Measurements from ENCODE around the gene GSE1. TPM values are rescaled to one million over a fixed set of nuclear protein-coding genes. Genes with fewer than 3 reads are reported as not detected.

GSE1 gene
- total and polyA plus RNA-seq, 2 experiments from 2014 or later: 32.4 to 135 TPM

GRCh38 chr16:85704011-85704410, 90.9 kb downstream of the GSE1 start (continued):
- TF ChIP-seq ZNF462 (CRISPR knock-in tag; IDR thresholded peaks at IDR 0.05): no peak
- no peak for TF ChIP-seq REST (IDR thresholded peaks at IDR 0.05; ENCODE audit: unreplicated experiment)
- no peak for TF ChIP-seq ZNF114 (CRISPR knock-in tag; IDR thresholded peaks at IDR 0.05)

GRCh38 chr16:85704900-85705846, 92.1 kb downstream of the GSE1 start:
- no peak overlapping the region for H3K27ac Mint-ChIP-seq
- Histone ChIP-seq H4K20me1 (replicated peaks; ENCODE audit: insufficient read depth) (no peaks in the 10 kb centered on the region), H3K4me2 (no peak overlapping the region), H3K79me2 (replicated peaks; ENCODE audit: insufficient read depth) (no peaks in the 10 kb centered on the region), H3K27me3 (ENCODE audit: insufficient read depth) (no peaks in the 10 kb centered on the region), H2AFZ (no peak overlapping the region), H3K9me2 (ENCODE audit: insufficient read depth) (no peaks in the 10 kb centered on the region), H3F3A (replicated peaks; ENCODE audit: low read depth) (no peaks in the 10 kb centered on the region), H3K27ac (ENCODE audit: low read depth) (no peak overlapping the region), H3K4me3 (no peak overlapping the region), H3K36me3 (ENCODE audit: insufficient read depth) (no peaks in the 10 kb centered on the region), H3K4me1 (ENCODE audit: insufficient read depth) (no peaks in the 10 kb centered on the region)
- 0 out of 3 replicates have a peak, but pooled peaks cover 2% of the 10 kb centered on the region for H3K4me1 Mint-ChIP-seq
- H3K27me3 Mint-ChIP-seq (ENCODE audit: insufficient read depth, low read depth, poor library complexity): peaks cover 8% of the 10 kb centered on the region
- no peaks in the 10 kb centered on the region for H3K9me3 Mint-ChIP-seq
- no peak overlapping the region for H3K4me3 Mint-ChIP-seq
- ATAC-seq (no peak), DNase-seq (ENCODE audit: low spot score) (no peak)
- H3K36me3 Mint-ChIP-seq (ENCODE audit: low read depth): no peaks in the 10 kb centered on the region
- no peak for TF ChIP-seq JUNB (IDR thresholded peaks at IDR 0.05; ENCODE audit: unreplicated experiment)
- no peak for TF ChIP-seq EZH2 (IDR thresholded peaks at IDR 0.05; ENCODE audit: low read depth, unreplicated experiment)
- no peak for TF ChIP-seq POLR2AphosphoS5 (IDR thresholded peaks at IDR 0.05; ENCODE audit: low read depth)
- TF ChIP-seq CTCF (conservative IDR thresholded peaks at IDR 0.05; ENCODE audit: low read depth in 2 of 2): peak in 1 of 2 experiments; percentile 34; a peak in 2 of 4 replicates
- no peak for TF ChIP-seq NANOG (IDR thresholded peaks at IDR 0.05; ENCODE audit: borderline replicate concordance)
- no peak for TF ChIP-seq EZH2phosphoT487 (IDR thresholded peaks at IDR 0.05; ENCODE audit: unreplicated experiment)
